ENCODE measurements around the gene ZNF628.

GRCh38 chr19:55481148-55481793 lies 4.9 kb downstream of the ZNF628 start:
- TF ChIP-seq MXI1 (IDR thresholded peaks at IDR 0.05; ENCODE audit: borderline replicate concordance, low read depth, low read length), result no peak
- TF ChIP-seq NFE2L2 (IDR thresholded peaks at IDR 0.05; ENCODE audit: low read depth, low read length), result no peak
- TF ChIP-seq CTCF (conservative IDR thresholded peaks at IDR 0.05; ENCODE audit: low read depth, low read length), result no peak
- TF ChIP-seq RCOR1 (IDR thresholded peaks at IDR 0.05; ENCODE audit: insufficient replicate concordance, low read length), result no peak
- TF ChIP-seq POLR2A (IDR thresholded peaks at IDR 0.05; ENCODE audit: low read depth, low read length), result no peak
- no peak for TF ChIP-seq RAD21 (IDR thresholded peaks at IDR 0.05; ENCODE audit: low read length)
- no peak for TF ChIP-seq MAZ (IDR thresholded peaks at IDR 0.05; ENCODE audit: borderline replicate concordance, low read depth, low read length)
- TF ChIP-seq, protein P1, sequence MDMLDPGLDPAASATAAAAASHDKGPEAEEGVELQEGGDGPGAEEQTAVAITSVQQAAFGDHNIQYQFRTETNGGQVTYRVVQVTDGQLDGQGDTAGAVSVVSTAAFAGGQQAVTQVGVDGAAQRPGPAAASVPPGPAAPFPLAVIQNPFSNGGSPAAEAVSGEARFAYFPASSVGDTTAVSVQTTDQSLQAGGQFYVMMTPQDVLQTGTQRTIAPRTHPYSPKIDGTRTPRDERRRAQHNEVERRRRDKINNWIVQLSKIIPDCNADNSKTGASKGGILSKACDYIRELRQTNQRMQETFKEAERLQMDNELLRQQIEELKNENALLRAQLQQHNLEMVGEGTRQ (IDR thresholded peaks at IDR 0.05; ENCODE audit: low read depth, low read length), result no peak
- TF ChIP-seq MAFK (IDR thresholded peaks at IDR 0.05; ENCODE audit: low read depth, low read length), result no peak
- no peak for TF ChIP-seq BHLHE40 (IDR thresholded peaks at IDR 0.05; ENCODE audit: low read depth, low read length)
- no peak for TF ChIP-seq CEBPB (IDR thresholded peaks at IDR 0.05; ENCODE audit: low read depth, low read length)
- TF ChIP-seq ELK1 (IDR thresholded peaks at IDR 0.05; ENCODE audit: borderline replicate concordance, low read depth, low read length), result no peak
